Progenitor cell of endocrine pancreas (in vitro differentiated cells): ENCODE results near the gene SLC6A2. TPM values are rescaled to one million over a fixed set of nuclear protein-coding genes. Genes with fewer than 3 reads are reported as not detected.
A peak's percentile ranks its signal among the peaks of the same experiment; 100 is the strongest.
"Not testable (repeated sequence)": the region's sequence is repeated elsewhere in the genome, so short reads cannot be mapped to it uniquely, and the experiment has no call there.

ENCODE experiments used
- DNase-seq: peaks from one replicate; pipeline ENCODE4 v3.0.0; 2021; ENCODE audit warnings: low spot score; ENCODE audit not compliant: unreplicated experiment
- H3K27ac Mint-ChIP-seq: 2 replicates; pipeline ENCODE4 v1.8.0; 2021; ENCODE audit warnings: mild to moderate bottlenecking, moderate library complexity, mixed read lengths
- H3K27me3 Mint-ChIP-seq: 2 replicates; pipeline ENCODE4 v1.8.0; 2021; ENCODE audit warnings: mixed read lengths
- H3K36me3 Mint-ChIP-seq: 2 replicates; pipeline ENCODE4 v1.8.0; 2022; ENCODE audit warnings: mixed read lengths; ENCODE audit not compliant: insufficient read depth
- H3K4me1 Mint-ChIP-seq: 2 replicates; pipeline ENCODE4 v1.8.0; 2021; ENCODE audit warnings: low read depth, mixed read lengths
- H3K4me3 Mint-ChIP-seq: 2 replicates; pipeline ENCODE4 v1.8.0; 2021; ENCODE audit warnings: low read depth, mild to moderate bottlenecking, moderate library complexity, mixed read lengths
- H3K9me3 Mint-ChIP-seq: 2 replicates; pipeline ENCODE4 v1.8.0; 2021; ENCODE audit warnings: low read depth, mixed read lengths
- CTCF ChIP-seq: fragments of 200-600 bp; sonication (generic); IDR thresholded peaks from one replicate; pipeline ENCODE4 v1.5.0; 2021; ENCODE audit warnings: antibody characterized with exemption, mild to moderate bottlenecking; ENCODE audit not compliant: unreplicated experiment
- long read RNA-seq: library from polyadenylated mRNA; unstranded; transcript quantifications from one replicate; pipeline ENCODE4 v2.0.0, GENCODE V29; 2020
- total RNA-seq: library from RNA; stranded (reverse); gene quantifications from 2 replicates; pipeline ENCODE4 v1.2.1, GENCODE V29; 2021

The SLC6A2 gene
- total RNA-seq = not detected in 2 replicates
- long read RNA-seq = 0 reads

DNA sequence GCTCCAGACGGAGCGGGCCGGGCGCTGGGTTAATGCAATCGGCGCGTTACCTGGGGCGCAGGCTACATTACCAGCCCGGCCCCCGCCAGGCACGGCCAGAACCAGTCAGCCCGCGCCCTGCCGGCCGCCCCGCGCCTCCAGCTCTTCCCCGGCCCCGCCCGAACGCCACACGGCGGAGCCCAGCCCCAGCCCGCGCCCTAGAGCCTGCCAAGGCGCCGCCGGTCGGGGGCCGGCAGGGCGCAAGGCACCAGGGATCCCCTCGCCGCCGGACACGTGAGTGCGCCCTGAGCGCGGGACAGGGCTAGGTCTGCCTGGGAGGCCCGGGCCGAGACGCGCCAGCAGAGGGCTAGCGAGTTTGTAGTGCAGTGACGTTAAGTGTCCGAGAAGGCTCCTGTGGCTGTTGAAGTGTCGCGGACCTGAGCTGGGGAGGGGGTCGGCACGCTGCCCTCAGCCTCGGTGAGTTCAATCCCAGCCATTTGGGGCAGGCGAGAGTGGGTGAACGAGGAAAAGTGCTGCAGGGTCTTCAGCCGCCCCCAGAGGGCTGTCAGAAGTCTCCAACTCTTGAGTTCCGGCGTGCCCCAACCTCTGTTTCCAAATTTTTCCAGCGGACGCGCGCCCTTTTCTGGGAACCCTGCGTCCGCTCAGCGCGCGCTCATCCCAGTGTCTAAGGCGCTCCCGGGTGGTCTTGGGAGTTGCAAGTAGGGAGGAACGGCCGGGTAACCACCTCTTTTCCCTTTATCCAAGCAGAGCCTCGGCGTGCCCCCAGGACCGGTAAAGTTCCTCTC lies at the start of gene SLC6A2:
Gene SLC6A2, plus strand, starts transcription at position 92 of the 785 bp plus-strand sequence. CDS start 707 bp downstream, outside the sequence.
- Mint-ChIP-seq H3K36me3 (no peaks in the 10 kb centered on the region), H3K27me3 (peaks cover 54% of the 10 kb centered on the region), H3K4me3 (peak within 1 kb of the TSS; percentile 54), H3K27ac (no peak within 1 kb of the TSS), H3K9me3 (no peaks in the 10 kb centered on the region), H3K4me1 (peaks cover 4% of the 10 kb centered on the region)
- DNase-seq = peak; percentile 21
- peak; percentile 36 for TF ChIP-seq CTCF

DNA sequence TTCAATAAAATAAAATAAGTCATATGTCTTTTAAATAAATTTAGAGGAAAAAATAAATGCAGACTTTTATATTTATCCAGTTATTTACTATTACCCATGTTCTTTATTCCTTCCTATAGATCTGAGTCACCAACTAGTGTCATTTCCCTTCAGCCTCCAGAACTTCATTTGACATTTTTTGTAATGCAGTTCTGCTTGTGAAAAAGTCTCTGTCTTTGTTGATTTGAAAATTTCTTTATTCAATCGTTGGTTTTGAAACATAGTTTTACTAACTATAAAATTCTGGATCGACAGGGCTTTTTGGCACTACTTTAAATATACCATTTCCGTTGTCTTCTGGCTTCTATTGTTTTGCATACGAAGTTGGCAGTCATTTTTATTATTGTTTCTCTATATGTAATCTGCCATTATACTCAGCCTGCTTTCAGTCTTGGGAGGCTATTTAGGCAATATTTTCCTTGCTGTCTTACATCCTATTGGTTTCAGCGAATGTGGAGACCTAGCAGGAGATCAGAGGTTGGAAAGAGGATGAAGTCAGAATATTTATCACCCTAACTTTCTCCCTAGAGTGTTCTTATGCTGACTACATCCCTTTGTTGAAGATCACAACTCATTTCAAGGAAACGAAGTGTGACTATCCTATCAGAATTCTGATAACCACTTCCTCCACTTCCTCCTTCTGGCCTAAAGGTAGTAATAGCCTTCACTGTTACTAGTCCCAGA lies 42.0 kb upstream of the SLC6A2 start:
- Mint-ChIP-seq H3K4me3 (no peak overlapping the region), H3K27ac (no peak overlapping the region), H3K27me3 (no peaks in the 10 kb centered on the region), H3K36me3 (no peaks in the 10 kb centered on the region), H3K9me3 (peaks cover 19% of the 10 kb centered on the region), H3K4me1 (peaks cover 4% of the 10 kb centered on the region)
- TF ChIP-seq CTCF = no peak
- DNase-seq = no peak

DNA sequence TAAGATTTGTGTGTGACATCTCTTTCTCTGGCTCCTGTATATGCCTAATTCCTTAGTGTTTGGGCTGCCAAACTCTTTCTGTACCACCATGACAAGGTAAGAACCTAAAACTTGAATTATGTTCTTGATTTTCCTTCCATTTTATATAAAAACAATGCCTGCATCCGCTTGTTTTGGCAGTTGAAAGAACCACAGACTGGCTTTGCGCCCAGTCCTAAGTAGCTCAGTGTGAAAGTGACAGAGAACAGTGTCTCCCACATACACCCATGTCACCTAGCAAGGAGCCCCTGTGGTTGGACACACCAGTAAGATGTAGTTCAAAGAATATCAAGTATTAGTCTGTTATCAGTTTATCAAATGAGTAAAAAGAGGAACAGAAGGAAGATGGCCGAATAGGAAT lies 40.7 kb upstream of the SLC6A2 start:
- H3K4me1 Mint-ChIP-seq = peaks cover 4% of the 10 kb centered on the region
- no peak for DNase-seq
- no peaks in the 10 kb centered on the region for H3K27me3 Mint-ChIP-seq
- no peaks in the 10 kb centered on the region for H3K36me3 Mint-ChIP-seq
- no peak overlapping the region for H3K4me3 Mint-ChIP-seq
- no peak overlapping the region for H3K27ac Mint-ChIP-seq
- peaks cover 18% of the 10 kb centered on the region for H3K9me3 Mint-ChIP-seq
- TF ChIP-seq CTCF = no peak

GRCh38 chr16:55615670-55616069 lies 40.1 kb upstream of the SLC6A2 start:
- not testable (repeated sequence) for H3K27ac Mint-ChIP-seq, DNase-seq, H3K4me3 Mint-ChIP-seq, H3K36me3 Mint-ChIP-seq, H3K4me1 Mint-ChIP-seq, H3K27me3 Mint-ChIP-seq
- H3K9me3 Mint-ChIP-seq = peaks cover 18% of the 10 kb centered on the region

- no peaks in the 10 kb centered on the region for H3K36me3 Mint-ChIP-seq
- DNase-seq = no peak
- peaks cover 13% of the 10 kb centered on the region for H3K4me1 Mint-ChIP-seq
- peak overlapping the region; percentile 18 for H3K27ac Mint-ChIP-seq
- no peak for TF ChIP-seq CTCF
- H3K9me3 Mint-ChIP-seq = peaks cover 11% of the 10 kb centered on the region
- H3K4me3 Mint-ChIP-seq = no peak overlapping the region
- no peaks in the 10 kb centered on the region for H3K27me3 Mint-ChIP-seq
Measured at GRCh38 chr16:55621771-55622170, 34.0 kb upstream of the SLC6A2 start.
